ENCODE data around the gene CCL28.
"Not testable (repeated sequence)": the region's sequence is repeated elsewhere in the genome, so short reads cannot be mapped to it uniquely, and the experiment has no call there.

The CCL28 gene

DNA sequence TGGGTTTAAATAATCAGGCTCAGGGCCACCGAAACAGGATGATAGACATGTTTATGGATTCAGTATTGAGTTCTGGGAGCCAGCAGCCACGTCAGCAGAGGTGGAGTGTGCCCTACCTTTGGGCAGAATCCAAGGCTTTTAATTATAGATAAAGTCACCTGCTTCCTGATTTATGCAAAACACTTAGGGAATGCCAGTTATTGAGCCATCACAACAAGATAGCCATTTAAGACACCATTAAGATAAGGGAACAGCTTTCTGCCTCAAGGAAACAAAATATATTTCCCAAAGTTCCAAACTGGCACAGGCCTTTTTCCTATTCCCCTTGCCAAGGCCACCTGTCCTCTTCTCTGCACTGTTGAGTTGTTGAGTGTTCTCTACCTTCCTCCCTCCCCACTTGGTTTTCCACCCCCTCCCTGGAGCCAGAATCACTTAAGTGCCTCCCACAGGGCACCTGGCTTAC is 2.4 kb downstream of the CCL28 start:
- no peak for DNase-seq (ENCODE audit: low read depth)

- not testable (repeated sequence) for DNase-seq (ENCODE audit: low read depth)
Measured at GRCh38 chr5:43402524-43403066, 9.6 kb downstream of the CCL28 start.

- DNase-seq (ENCODE audit: low read depth): no peak
Measured at GRCh38 chr5:43401827-43402226, 10.4 kb downstream of the CCL28 start.

- no peak for DNase-seq (ENCODE audit: low read depth)
Measured at GRCh38 chr5:43400082-43400481, 12.1 kb downstream of the CCL28 start.

- no peak for DNase-seq (ENCODE audit: low read depth)
Measured at GRCh38 chr5:43396762-43397304, 15.4 kb downstream of the CCL28 start.

GRCh38 chr5:43390471-43390870 is 21.7 kb downstream of the CCL28 start:
- DNase-seq (ENCODE audit: low read depth): no peak

- DNase-seq (ENCODE audit: low read depth): peak; percentile 78
Measured at GRCh38 chr5:43389679-43390329, 22.4 kb downstream of the CCL28 start.

DNA sequence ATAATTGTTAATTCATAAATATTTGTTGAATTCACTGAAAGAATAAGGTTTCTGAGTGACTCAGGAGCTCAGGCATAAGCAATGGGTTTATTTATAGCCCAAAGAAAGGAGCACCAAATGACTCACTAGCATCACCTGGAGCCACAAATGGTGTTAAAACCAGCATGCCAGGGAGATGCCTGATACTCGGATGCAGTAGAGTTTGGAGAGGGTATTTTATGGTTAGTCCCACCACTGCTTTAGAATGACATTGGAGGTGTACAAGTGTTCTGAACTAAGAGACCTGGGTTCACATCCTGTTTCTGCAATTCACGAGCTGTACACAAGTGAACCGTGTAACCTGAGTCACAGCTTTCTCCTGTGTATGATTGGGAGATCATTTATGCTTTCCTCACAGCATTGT is 25.2 kb downstream of the CCL28 start:
- no peak for DNase-seq (ENCODE audit: low read depth)

GRCh38 chr5:43376496-43377140 is 35.6 kb downstream of the CCL28 start:
- DNase-seq (ENCODE audit: low read depth): no peak

GRCh38 chr5:43371821-43372220 is 40.4 kb downstream of the CCL28 start:
- no peak for DNase-seq (ENCODE audit: low read depth)

GRCh38 chr5:43370352-43370751 is 41.8 kb downstream of the CCL28 start:
- no peak for DNase-seq (ENCODE audit: low read depth)

- peak; percentile 11 for DNase-seq (ENCODE audit: low read depth)
Measured at GRCh38 chr5:43369651-43370050, 42.5 kb downstream of the CCL28 start.

DNA sequence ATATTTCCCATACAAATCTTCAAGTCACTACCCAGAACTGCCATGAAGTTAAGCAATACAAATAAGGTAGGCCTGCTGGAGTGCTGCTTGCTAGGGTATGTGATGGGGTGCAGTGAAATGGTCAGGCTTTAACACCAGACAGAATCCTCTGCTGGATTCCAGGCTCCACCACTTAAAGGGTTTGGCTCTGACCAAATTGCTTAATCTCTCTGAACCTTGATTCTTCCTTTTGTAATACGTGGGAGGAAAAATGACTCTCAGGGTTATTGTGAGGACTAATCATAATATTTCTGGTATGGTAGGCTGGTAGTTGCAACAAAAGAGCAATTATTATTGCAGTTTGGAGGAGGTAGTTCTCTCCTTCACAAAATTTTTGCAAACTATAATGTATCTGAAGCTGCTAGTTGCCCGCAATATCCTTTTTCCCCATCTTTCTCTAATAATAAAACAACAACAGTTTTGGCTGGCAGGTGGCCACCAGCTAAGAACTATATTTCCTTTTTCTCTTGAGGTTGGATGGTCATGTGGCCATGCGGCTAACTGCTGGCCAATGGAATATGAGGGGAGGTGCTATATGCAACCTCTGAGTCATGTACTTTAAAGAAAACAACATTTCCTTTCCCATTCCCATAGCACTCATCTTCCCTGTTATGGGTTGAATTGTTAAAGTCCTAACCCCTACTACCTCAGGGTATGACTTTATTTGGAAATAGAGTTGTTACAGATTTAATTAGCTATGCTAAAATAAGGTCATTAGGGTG is 44.1 kb downstream of the CCL28 start:
- DNase-seq (ENCODE audit: low read depth): peak; percentile 11

- no peak for DNase-seq (ENCODE audit: low read depth)
Measured at GRCh38 chr5:43367453-43367852, 44.7 kb downstream of the CCL28 start.

GRCh38 chr5:43366680-43367246 is 45.4 kb downstream of the CCL28 start:
- not testable (repeated sequence) for DNase-seq (ENCODE audit: low read depth)

DNA sequence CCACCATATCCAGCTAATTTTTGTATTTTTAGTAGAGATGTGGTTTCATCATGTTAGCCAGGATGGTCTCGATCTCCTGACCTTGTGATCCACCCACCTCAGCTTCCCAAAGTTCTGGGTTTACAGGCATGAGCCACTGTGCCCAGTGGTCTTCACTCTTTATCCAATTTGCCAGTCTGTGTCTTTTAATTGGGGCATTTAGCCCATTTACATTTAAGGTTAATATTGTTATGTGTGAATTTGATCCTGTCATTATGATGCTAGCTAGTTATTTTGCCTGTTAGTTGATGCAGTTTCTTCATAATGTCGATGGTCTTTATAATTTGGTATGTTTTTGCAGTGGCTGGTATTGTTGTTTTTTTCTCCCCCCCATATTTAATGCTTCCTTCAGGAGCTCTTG is 47.0 kb downstream of the CCL28 start:
- not testable (repeated sequence) for DNase-seq (ENCODE audit: low read depth)

GRCh38 chr5:43363445-43364152 is 48.6 kb downstream of the CCL28 start:
- DNase-seq (ENCODE audit: low read depth): no peak

- no peak for DNase-seq (ENCODE audit: low read depth)
Measured at GRCh38 chr5:43362725-43363435, 49.3 kb downstream of the CCL28 start.

DNA sequence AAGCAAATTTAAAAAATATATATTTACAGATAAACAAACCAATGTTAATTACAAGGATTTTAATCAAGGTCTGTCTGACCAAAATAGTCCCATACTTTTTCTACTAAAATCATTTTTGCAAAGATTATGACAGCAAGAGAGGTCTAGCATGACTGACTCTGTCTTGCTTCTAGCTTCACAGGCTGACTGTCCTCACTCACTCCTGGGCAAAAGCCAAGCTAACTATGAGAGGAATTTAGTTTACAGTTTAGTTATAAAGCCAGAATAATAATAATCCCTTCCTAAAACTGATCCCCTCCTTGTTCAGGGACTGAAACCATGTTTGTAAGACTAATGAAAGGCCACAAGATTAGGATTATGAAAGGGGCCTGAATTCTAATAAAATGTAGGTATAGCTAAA is 53.5 kb downstream of the CCL28 start:
- DNase-seq (ENCODE audit: low read depth): no peak

DNA sequence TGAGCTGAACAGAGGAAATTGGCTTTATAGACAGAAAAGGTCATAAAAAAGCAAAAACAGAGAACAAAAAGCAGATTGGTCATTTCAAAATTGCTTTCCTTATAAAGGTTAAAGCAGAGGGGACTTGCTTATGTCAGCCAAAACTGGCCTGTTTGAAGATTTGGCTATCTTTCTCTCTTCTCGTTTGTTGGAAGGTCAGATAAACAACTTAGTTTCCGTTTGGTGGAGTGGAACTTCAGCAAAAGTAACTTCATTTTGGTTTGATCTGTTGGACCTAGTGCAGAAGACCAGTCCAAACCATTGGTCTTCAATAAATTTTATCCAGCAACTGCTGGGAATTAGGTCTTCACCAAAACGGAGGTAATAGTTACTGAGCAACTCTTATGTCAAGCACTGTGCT is 53.9 kb downstream of the CCL28 start:
- DNase-seq (ENCODE audit: low read depth): no peak

GRCh38 chr5:43357878-43358281 is 54.3 kb downstream of the CCL28 start:
- no peak for DNase-seq (ENCODE audit: low read depth)
